ENCODE results near the gene IKBKG.

The IKBKG gene

GRCh38 chrX:154512879-154513553 is 34.4 kb upstream of the IKBKG start:
- H3K27me3 ChIP-seq (ENCODE audit: insufficient read depth, low read depth, severe bottlenecking): peaks cover 14% of the 10 kb centered on the region
- peaks cover 10% of the 10 kb centered on the region for H3K9me3 ChIP-seq (ENCODE audit: severe bottlenecking)
- H3K36me3 ChIP-seq: peaks cover 6% of the 10 kb centered on the region
- DNase-seq: no peak
- no peak overlapping the region for H3K27ac ChIP-seq
- no peak overlapping the region for H3K4me3 ChIP-seq (ENCODE audit: low read depth, low read length)
- no peak for TF ChIP-seq CTCF (IDR thresholded peaks at IDR 0.05; ENCODE audit: low read depth, low read length)

- Histone ChIP-seq H3K27me3 (ENCODE audit: insufficient read depth, low read depth, severe bottlenecking) (peaks cover 14% of the 10 kb centered on the region), H3K27ac (no peak overlapping the region), H3K36me3 (peaks cover 6% of the 10 kb centered on the region), H3K9me3 (ENCODE audit: severe bottlenecking) (peaks cover 10% of the 10 kb centered on the region), H3K4me3 (ENCODE audit: low read depth, low read length) (no peak overlapping the region)
- DNase-seq: no peak
- TF ChIP-seq CTCF (IDR thresholded peaks at IDR 0.05; ENCODE audit: low read depth, low read length): no peak
These were observed 33.7 kb upstream of the IKBKG start for GRCh38 chrX:154513716-154514115.

- H3K36me3 ChIP-seq: no peaks in the 10 kb centered on the region; the same call in none of the 2 replicates
- peak; percentile 48 for DNase-seq
- no peak for TF ChIP-seq CTCF (IDR thresholded peaks at IDR 0.05; ENCODE audit: low read depth, low read length)
- peaks cover 11% of the 10 kb centered on the region for H3K27me3 ChIP-seq (ENCODE audit: insufficient read depth, low read depth, severe bottlenecking)
- H3K9me3 ChIP-seq (ENCODE audit: severe bottlenecking): peaks cover 3% of the 10 kb centered on the region
- H3K27ac ChIP-seq: peak overlapping the region; percentile 92
- peak overlapping the region; percentile 73 for H3K4me3 ChIP-seq (ENCODE audit: low read depth, low read length)
These were observed 32.1 kb upstream of the IKBKG start for GRCh38 chrX:154515090-154515965.

- Histone ChIP-seq H3K27me3 (ENCODE audit: insufficient read depth, low read depth, severe bottlenecking) (peaks cover 11% of the 10 kb centered on the region), H3K4me3 (ENCODE audit: low read depth, low read length) (peak within 1 kb of the TSS; percentile 73), H3K27ac (peak within 1 kb of the TSS; percentile 92), H3K9me3 (ENCODE audit: severe bottlenecking) (peaks cover 3% of the 10 kb centered on the region), H3K36me3 (no peaks in the 10 kb centered on the region; the same call in none of the 2 replicates)
- peak; percentile 97 for DNase-seq
- no peak for TF ChIP-seq CTCF (IDR thresholded peaks at IDR 0.05; ENCODE audit: low read depth, low read length)
These were observed 31.3 kb upstream of the IKBKG start, which contains the start of gene FAM3A for GRCh38 chrX:154515966-154516655. Gene FAM3A, minus strand, starts transcription at chrX:154516232. Its CDS starts 460 bp downstream, at chrX:154515772.

- TF ChIP-seq CTCF (IDR thresholded peaks at IDR 0.05; ENCODE audit: low read depth, low read length): no peak
- H3K27me3 ChIP-seq (ENCODE audit: insufficient read depth, low read depth, severe bottlenecking): peaks cover 10% of the 10 kb centered on the region
- DNase-seq: no peak
- peak overlapping the region; percentile 17 for H3K4me3 ChIP-seq (ENCODE audit: low read depth, low read length)
- peak overlapping the region; percentile 53 for H3K27ac ChIP-seq
- peaks cover 3% of the 10 kb centered on the region for H3K9me3 ChIP-seq (ENCODE audit: severe bottlenecking)
- no peaks in the 10 kb centered on the region; the same call in none of the 2 replicates for H3K36me3 ChIP-seq
These were observed 30.7 kb upstream of the IKBKG start for GRCh38 chrX:154516656-154517100.

All from WERI-Rb-1 (cell line).